Stimulated activated CD8-positive, alpha-beta memory T cell treated with anti-CD3 and anti-CD28 coated beads, Interleukin-7, amount 100 ng/mL, for 48 hours (primary cell): ENCODE results near the gene DCP1B.

Source experiments
- DNase-seq, 2 donors: peaks; one replicate each; pipeline ENCODE4 v3.0.0-alpha.2; 2020; ENCODE audit warnings: low read depth in 1 of 2; ENCODE audit errors: extremely low read depth in 1 of 2

Gene DCP1B

GRCh38 chr12:2018391-2018790 is 14.1 kb upstream of the DCP1B start:
- DNase-seq: no peak

GRCh38 chr12:2017546-2018337 is 13.5 kb upstream of the DCP1B start:
- DNase-seq: no peak

- DNase-seq: no peak
These were observed 12.7 kb upstream of the DCP1B start for GRCh38 chr12:2016862-2017545.

- no peak for DNase-seq
These were observed 10.0 kb upstream of the DCP1B start for GRCh38 chr12:2014231-2014630.

GRCh38 chr12:2013527-2014223 is 9.4 kb upstream of the DCP1B start:
- no peak for DNase-seq

- no peak for DNase-seq
These were observed 8.8 kb upstream of the DCP1B start for GRCh38 chr12:2013086-2013485.

GRCh38 chr12:2011643-2012607 is 7.7 kb upstream of the DCP1B start:
- DNase-seq: no peak

- DNase-seq: no peak
These were observed 5.4 kb upstream of the DCP1B start for GRCh38 chr12:2009623-2010022.

GRCh38 chr12:2008677-2009076 is 4.4 kb upstream of the DCP1B start:
- DNase-seq: no peak

- no peak for DNase-seq
These were observed 563 bp downstream of the DCP1B start for GRCh38 chr12:2003676-2004112.

GRCh38 chr12:1995205-1995896 is 8.9 kb downstream of the DCP1B start:
- DNase-seq: no peak

- DNase-seq: no peak
These were observed 9.7 kb downstream of the DCP1B start for GRCh38 chr12:1994429-1995143.

- no peak for DNase-seq
These were observed 10.3 kb downstream of the DCP1B start for GRCh38 chr12:1993871-1994371.

- DNase-seq: no peak
These were observed 10.9 kb downstream of the DCP1B start for GRCh38 chr12:1993341-1993740.

GRCh38 chr12:1992732-1993131 is 11.5 kb downstream of the DCP1B start:
- no peak for DNase-seq

GRCh38 chr12:1989111-1989510 is 15.1 kb downstream of the DCP1B start:
- no peak for DNase-seq

- no peak for DNase-seq
These were observed 19.5 kb downstream of the DCP1B start for GRCh38 chr12:1984759-1985158.

- no peak for DNase-seq
These were observed 24.0 kb downstream of the DCP1B start for GRCh38 chr12:1980282-1980681.
